Kidney capillary endothelial cell (primary cell): ENCODE measurements around the gene DONSON.

ENCODE experiments used
- DNase-seq: peaks from one replicate; pipeline ENCODE4 v3.0.0-alpha.2; 2018; ENCODE audit warnings: low spot score

Gene DONSON

GRCh38 chr21:33562389-33562788 lies 26.1 kb downstream of the DONSON start:
- no peak for DNase-seq

- no peak for DNase-seq
Measured at GRCh38 chr21:33561373-33561772, 27.1 kb downstream of the DONSON start.

DNA sequence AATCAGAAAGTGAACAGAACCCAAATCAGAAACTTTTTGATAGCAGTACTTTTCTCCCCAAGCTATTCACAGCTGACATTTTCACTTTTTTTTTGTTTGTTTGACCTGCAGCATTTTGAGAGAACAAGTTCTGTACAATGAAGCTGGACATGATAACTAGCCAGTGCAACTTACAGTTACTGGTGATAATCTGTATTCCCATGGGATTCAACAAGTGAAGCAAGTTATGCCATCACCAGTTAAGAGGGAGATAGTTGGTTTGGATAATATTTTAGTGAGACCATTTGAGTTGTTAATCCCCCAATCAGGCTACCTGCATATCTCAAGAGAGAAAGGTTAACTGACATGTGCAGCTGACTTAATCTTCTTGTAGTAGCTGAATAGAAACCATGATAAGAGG lies 27.5 kb downstream of the DONSON start:
- no peak for DNase-seq

GRCh38 chr21:33559813-33560212 lies 28.7 kb downstream of the DONSON start:
- DNase-seq, result no peak

GRCh38 chr21:33558777-33559421 lies 29.6 kb downstream of the DONSON start:
- no peak for DNase-seq

- no peak for DNase-seq
Measured at GRCh38 chr21:33557447-33557846, 31.0 kb downstream of the DONSON start.

DNA sequence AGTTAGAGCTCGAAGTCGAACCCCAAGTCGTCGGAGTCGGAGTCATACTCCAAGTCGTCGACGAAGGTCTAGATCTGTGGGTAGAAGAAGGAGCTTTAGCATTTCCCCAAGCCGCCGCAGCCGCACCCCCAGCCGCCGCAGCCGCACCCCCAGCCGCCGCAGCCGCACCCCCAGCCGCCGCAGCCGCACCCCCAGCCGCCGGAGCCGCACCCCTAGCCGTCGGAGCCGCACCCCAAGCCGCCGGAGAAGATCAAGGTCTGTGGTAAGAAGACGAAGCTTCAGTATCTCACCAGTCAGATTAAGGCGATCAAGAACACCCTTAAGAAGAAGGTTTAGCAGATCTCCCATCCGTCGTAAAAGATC lies 33.5 kb downstream of the DONSON start:
- no peak for DNase-seq

DNA sequence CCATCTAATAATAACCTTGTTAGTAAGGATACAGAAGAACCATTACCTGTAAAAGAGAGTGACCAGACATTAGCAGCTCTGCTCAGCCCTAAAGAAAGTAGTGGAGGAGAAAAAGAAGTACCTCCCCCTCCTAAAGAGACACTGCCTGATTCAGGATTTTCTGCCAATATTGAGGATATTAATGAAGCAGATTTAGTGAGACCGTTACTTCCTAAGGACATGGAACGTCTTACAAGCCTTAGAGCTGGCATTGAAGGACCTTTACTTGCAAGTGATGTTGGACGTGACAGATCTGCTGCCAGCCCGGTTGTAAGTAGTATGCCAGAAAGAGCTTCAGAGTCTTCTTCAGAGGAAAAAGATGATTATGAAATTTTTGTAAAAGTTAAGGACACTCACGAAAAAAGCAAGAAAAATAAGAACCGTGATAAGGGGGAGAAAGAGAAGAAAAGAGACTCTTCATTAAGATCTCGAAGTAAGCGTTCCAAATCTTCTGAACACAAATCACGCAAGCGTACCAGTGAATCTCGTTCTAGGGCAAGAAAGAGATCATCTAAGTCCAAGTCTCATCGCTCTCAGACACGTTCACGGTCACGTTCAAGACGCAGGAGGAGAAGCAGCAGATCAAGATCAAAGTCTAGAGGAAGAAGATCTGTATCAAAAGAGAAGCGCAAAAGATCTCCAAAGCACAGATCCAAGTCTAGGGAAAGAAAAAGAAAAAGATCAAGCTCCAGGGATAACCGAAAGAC lies 34.1 kb downstream of the DONSON start:
- DNase-seq, result no peak

GRCh38 chr21:33552999-33553598 lies 35.4 kb downstream of the DONSON start:
- DNase-seq, result no peak

GRCh38 chr21:33552093-33552998 lies 36.1 kb downstream of the DONSON start:
- no peak for DNase-seq

- no peak for DNase-seq
Measured at GRCh38 chr21:33551664-33552063, 36.8 kb downstream of the DONSON start.

GRCh38 chr21:33550772-33551660 lies 37.5 kb downstream of the DONSON start:
- DNase-seq, result no peak

DNA sequence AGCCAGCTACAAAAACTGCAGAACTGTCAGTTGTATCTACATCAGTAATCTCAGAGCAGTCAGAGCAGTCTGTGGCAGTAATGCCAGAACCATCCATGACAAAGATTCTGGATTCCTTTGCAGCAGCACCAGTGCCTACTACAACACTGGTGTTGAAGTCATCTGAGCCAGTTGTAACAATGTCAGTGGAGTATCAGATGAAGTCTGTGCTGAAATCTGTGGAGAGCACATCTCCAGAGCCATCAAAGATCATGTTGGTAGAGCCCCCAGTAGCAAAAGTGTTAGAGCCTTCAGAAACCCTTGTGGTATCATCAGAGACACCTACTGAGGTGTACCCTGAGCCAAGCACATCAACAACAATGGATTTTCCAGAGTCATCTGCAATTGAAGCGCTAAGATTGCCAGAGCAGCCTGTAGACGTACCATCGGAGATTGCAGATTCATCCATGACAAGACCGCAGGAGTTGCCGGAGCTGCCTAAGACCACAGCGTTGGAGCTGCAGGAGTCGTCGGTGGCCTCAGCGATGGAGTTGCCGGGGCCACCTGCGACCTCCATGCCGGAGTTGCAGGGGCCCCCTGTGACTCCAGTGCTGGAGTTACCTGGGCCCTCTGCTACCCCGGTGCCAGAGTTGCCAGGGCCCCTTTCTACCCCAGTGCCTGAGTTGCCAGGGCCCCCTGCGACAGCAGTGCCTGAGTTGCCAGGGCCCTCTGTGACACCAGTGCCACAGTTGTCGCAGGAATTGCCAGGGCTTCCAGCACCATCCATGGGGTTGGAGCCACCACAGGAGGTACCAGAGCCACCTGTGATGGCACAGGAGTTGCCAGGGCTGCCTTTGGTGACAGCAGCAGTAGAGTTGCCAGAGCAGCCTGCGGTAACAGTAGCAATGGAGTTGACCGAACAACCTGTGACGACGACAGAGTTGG lies 38.4 kb downstream of the DONSON start:
- no peak for DNase-seq

DNA sequence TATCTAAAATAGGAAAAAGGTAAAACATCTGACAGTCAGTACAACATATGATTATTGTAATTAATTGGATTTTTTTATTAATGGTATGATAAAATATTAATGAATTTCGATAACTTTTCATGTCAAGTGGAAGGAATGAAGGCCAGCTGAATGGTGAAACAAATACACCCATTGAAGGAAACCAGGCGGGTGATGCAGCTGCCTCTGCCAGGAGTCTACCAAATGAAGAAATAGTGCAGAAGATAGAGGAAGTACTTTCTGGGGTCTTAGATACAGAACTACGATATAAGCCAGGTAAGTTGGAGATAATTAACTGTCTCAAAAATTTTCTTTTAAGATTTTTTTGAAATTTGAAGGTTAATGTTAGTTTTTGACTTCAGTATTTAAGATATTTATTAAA lies 42.4 kb downstream of the DONSON start:
- no peak for DNase-seq

- no peak for DNase-seq
Measured at GRCh38 chr21:33544451-33545195, 43.9 kb downstream of the DONSON start.

GRCh38 chr21:33543505-33544129 lies 44.9 kb downstream of the DONSON start:
- DNase-seq, result no peak

- DNase-seq, result peak; percentile 98
Measured at GRCh38 chr21:33542640-33543504, 45.6 kb downstream of the DONSON start, which contains the start of gene SON. SON (plus strand) TSS chr21:33543038; CDS start chr21:33543093, 55 bp downstream.
